Mammary epithelial cell (primary cell): ENCODE measurements around the gene COL1A2.

Experiments used
- EZH2 ChIP-seq: IDR thresholded peaks from 2 replicates; pipeline ENCODE4 v1.6.1; 2012; ENCODE audit warnings: low read length, inconsistent platforms, borderline replicate concordance
- TF ChIP-seq, protein P1 (sequence below), 2 donors: IDR thresholded peaks in 1 of 2; conservative IDR thresholded peaks in 1 of 2; 2 replicates each; pipeline ENCODE4 v1.5.1; 2011 to 2012; ENCODE audit warnings: inconsistent platforms in 2 of 2, low read length in 2 of 2, mild to moderate bottlenecking in 2 of 2, control low read depth in 1 of 2, low read depth in 1 of 2; ENCODE audit not compliant: insufficient read depth in 1 of 2; ENCODE audit errors: extremely low read depth in 1 of 2

DNA sequence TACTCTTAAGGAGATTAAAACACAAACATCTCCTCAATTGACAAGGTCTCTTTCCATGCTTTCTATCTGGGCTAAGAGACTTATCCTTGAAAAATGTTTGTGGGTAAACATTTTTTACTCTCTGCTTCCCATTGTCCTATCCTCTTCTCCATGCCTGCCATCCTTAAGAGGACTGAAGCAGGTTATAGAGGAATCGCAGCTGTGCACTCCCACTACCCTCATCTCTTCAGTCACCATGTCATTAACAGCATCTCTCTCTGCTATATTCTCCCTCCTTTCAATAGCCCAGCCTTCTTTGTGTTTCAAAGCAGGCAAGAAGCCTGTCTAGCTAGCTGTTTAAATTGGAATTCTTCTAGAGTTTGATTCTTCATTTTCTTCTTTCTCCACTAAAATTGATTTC lies 22.6 kb downstream of the COL1A2 start:
- TF ChIP-seq, protein P1, sequence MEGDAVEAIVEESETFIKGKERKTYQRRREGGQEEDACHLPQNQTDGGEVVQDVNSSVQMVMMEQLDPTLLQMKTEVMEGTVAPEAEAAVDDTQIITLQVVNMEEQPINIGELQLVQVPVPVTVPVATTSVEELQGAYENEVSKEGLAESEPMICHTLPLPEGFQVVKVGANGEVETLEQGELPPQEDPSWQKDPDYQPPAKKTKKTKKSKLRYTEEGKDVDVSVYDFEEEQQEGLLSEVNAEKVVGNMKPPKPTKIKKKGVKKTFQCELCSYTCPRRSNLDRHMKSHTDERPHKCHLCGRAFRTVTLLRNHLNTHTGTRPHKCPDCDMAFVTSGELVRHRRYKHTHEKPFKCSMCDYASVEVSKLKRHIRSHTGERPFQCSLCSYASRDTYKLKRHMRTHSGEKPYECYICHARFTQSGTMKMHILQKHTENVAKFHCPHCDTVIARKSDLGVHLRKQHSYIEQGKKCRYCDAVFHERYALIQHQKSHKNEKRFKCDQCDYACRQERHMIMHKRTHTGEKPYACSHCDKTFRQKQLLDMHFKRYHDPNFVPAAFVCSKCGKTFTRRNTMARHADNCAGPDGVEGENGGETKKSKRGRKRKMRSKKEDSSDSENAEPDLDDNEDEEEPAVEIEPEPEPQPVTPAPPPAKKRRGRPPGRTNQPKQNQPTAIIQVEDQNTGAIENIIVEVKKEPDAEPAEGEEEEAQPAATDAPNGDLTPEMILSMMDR (conservative IDR thresholded peaks at IDR 0.05 in 1 of 2, IDR thresholded peaks at IDR 0.05 in 1 of 2; ENCODE audit: extremely low read depth in 1 of 2, insufficient read depth in 1 of 2, low read depth in 1 of 2, low read length in 2 of 2), result no peak
- no peak for TF ChIP-seq EZH2
